ENCODE data around the gene HES1. TPM values are rescaled to one million over a fixed set of nuclear protein-coding genes. Genes with fewer than 3 reads are reported as not detected.

The HES1 gene
- total and polyA plus RNA-seq, 7 donors, result 6.5 to 33.3 (median 10.9) TPM

GRCh38 chr3:194174406-194174805, 38.5 kb downstream of the HES1 start:
- no peaks in the 10 kb centered on the region for H3K36me3 ChIP-seq (ENCODE audit: insufficient read depth in 1 of 2, low read depth in 1 of 2)
- no peak overlapping the region for H3K27ac ChIP-seq
- DNase-seq (no peak), ATAC-seq (no peak)
- no peak overlapping the region for H3K4me3 ChIP-seq
- H3K4me1 ChIP-seq, result no peaks in the 10 kb centered on the region
- TF ChIP-seq CTCF (IDR thresholded peaks at IDR 0.05), result no peak
- intact Hi-C loops (cut with DNase I), result no loop called here
- H3K9me3 ChIP-seq, result no peaks in the 10 kb centered on the region
- WGBS, 3 donors, result 94 to 96% (median 94%) methylated on average over 4 of the region's 4 CpGs
- no peaks in the 10 kb centered on the region for H3K27me3 ChIP-seq (ENCODE audit: insufficient read depth in 3 of 3, low read length in 2 of 3)

DNA sequence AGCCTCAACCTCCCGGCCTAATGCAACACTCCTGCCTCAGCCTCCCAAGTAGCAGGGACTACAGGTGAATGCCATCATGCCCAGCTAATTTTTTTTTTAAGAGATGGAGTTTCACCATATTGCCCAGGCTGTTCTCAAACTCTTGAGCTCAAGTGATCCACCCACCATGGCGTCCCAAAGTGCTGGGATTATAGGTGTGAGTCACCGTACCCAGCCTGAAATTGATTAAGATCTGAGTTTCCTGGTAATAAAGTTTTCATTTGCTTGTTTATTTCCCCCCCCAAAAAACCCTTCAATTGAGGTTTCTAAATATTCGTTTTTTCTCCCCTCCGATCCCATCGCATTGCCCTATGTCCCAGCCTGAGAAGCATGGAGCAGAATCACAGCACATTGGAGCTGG, 39.0 kb downstream of the HES1 start:
- intact Hi-C loops (cut with DNase I), result no loop called here
- H3K4me3 ChIP-seq, result no peak overlapping the region
- WGBS, 3 donors, result 91 to 98% (median 95%) methylated on average over 6 of the region's 6 CpGs
- no peak for DNase-seq
- no peaks in the 10 kb centered on the region for H3K36me3 ChIP-seq (ENCODE audit: insufficient read depth in 1 of 2, low read depth in 1 of 2)
- H3K27me3 ChIP-seq (ENCODE audit: insufficient read depth in 3 of 3, low read length in 2 of 3), result no peaks in the 10 kb centered on the region
- no peaks in the 10 kb centered on the region for H3K9me3 ChIP-seq
- no peak for TF ChIP-seq CTCF (IDR thresholded peaks at IDR 0.05)
- no peak for ATAC-seq
- no peaks in the 10 kb centered on the region for H3K4me1 ChIP-seq
- no peak overlapping the region for H3K27ac ChIP-seq

DNA sequence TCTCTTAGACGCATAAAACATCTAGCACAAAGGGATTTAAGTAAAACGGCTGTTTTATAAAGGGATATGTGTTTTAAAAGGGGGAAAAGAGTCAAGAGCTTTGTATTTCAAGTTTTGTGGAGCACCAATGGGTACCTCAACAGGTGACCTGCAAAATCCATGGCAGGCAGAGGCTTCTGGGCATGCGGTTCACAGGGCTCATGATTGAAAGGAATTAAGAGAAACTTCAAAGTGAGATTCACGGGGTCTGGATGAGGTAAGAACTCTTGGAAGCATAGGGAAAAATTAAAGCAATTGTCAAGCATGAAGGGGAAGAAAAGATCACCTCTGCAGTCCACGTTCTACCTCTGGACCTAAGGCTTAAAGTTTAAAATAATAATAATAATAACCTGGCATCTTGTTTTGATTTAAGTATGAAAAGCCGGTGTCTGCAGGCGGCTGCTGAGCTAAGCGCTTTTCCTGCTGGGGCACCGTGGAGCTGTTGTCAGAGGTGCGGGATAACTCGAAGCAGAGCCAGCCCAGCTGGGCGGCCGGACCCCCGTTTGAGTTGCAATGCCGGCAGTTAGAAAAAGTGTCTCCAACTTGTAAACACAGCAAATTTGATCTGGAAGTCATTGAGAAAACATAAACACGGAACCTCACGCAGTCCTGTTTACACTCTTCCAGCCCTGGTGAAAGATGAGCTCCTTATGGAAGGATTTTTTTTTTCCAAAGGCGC, 40.5 kb downstream of the HES1 start:
- Histone ChIP-seq H3K4me3 (no peak overlapping the region), H3K27ac (no peak overlapping the region), H3K36me3 (ENCODE audit: insufficient read depth in 1 of 2, low read depth in 1 of 2) (no peaks in the 10 kb centered on the region), H3K4me1 (no peaks in the 10 kb centered on the region), H3K9me3 (no peaks in the 10 kb centered on the region), H3K27me3 (ENCODE audit: insufficient read depth in 3 of 3, low read length in 2 of 3) (no peaks in the 10 kb centered on the region)
- no peak for DNase-seq
- ATAC-seq, result no peak
- 47 to 48% (median 47%) methylated on average over 18 of the region's 18 CpGs for WGBS, 3 donors
- intact Hi-C loops (cut with DNase I), result no loop called here
- TF ChIP-seq CTCF (IDR thresholded peaks at IDR 0.05), result no peak

GRCh38 chr3:194177141-194177540, 41.2 kb downstream of the HES1 start:
- intact Hi-C loops (cut with DNase I), result no loop called here
- H3K27me3 ChIP-seq (ENCODE audit: insufficient read depth in 3 of 3, low read length in 2 of 3), result no peaks in the 10 kb centered on the region
- no peaks in the 10 kb centered on the region for H3K36me3 ChIP-seq (ENCODE audit: insufficient read depth in 1 of 2, low read depth in 1 of 2)
- no peak for TF ChIP-seq CTCF (IDR thresholded peaks at IDR 0.05)
- H3K4me1 ChIP-seq, result no peaks in the 10 kb centered on the region
- no peak overlapping the region for H3K27ac ChIP-seq
- no peak for DNase-seq
- H3K9me3 ChIP-seq, result no peaks in the 10 kb centered on the region
- ATAC-seq, result no peak
- H3K4me3 ChIP-seq, result no peak overlapping the region
- 39 to 65% (median 64%) methylated on average over 5 of the region's 5 CpGs for WGBS, 3 donors

GRCh38 chr3:194178128-194178527, 42.2 kb downstream of the HES1 start:
- 91 to 93% (median 93%) methylated on average over 4 of the region's 4 CpGs for WGBS, 3 donors
- H3K36me3 ChIP-seq (ENCODE audit: insufficient read depth in 1 of 2, low read depth in 1 of 2), result no peaks in the 10 kb centered on the region
- no peak overlapping the region for H3K27ac ChIP-seq
- intact Hi-C loops (cut with DNase I), result no loop called here
- no peaks in the 10 kb centered on the region for H3K4me1 ChIP-seq
- no peaks in the 10 kb centered on the region for H3K9me3 ChIP-seq
- H3K27me3 ChIP-seq (ENCODE audit: insufficient read depth in 3 of 3, low read length in 2 of 3), result no peaks in the 10 kb centered on the region
- DNase-seq (no peak), ATAC-seq (no peak)
- TF ChIP-seq CTCF (IDR thresholded peaks at IDR 0.05), result no peak
- no peak overlapping the region for H3K4me3 ChIP-seq
